Neural cell (in vitro differentiated cells): ENCODE results near the gene GCLM. TPM values are rescaled to one million over a fixed set of nuclear protein-coding genes. Genes with fewer than 3 reads are reported as not detected.

Experiments used
- H2AFZ ChIP-seq: fragments of 200-600, 300-800 bp; sonication (generic), shearing (Covaris generic); 2 replicates; pipeline ENCODE4 v1.6.0; 2014; ENCODE audit warnings: low read depth, mild to moderate bottlenecking, antibody characterized with exemption, low read length, moderate library complexity
- H3F3A ChIP-seq: fragments of 200-600 bp; shearing (Covaris generic); 2 replicates; pipeline ENCODE4 v1.6.1; 2016; ENCODE audit warnings: mild to moderate bottlenecking, moderate library complexity, mixed read lengths, antibody characterized with exemption, low read length; ENCODE audit not compliant: insufficient read depth, poor library complexity, severe bottlenecking
- H3K27ac ChIP-seq: fragments of 200-600, 300-800 bp; sonication (generic), shearing (Covaris generic); 2 replicates; pipeline ENCODE4 v1.5.1; 2014; ENCODE audit warnings: mild to moderate bottlenecking, low read length, moderate library complexity
- H3K27me3 ChIP-seq: fragments of 300-800, 200-600 bp; sonication (generic), shearing (Covaris generic); 2 replicates; pipeline ENCODE4 v1.6.0; 2014; ENCODE audit warnings: mild to moderate bottlenecking, low read depth, low read length, moderate library complexity; ENCODE audit not compliant: insufficient read depth
- H3K36me3 ChIP-seq: fragments of 300-800, 200-600 bp; sonication (generic), shearing (Covaris generic); 2 replicates; pipeline ENCODE4 v1.5.1; 2014; ENCODE audit warnings: mild to moderate bottlenecking, antibody characterized with exemption, low read length, moderate library complexity; ENCODE audit not compliant: insufficient read depth
- H3K4me2 ChIP-seq: fragments of 300-800, 200-600 bp; sonication (generic), shearing (Covaris generic); 2 replicates; pipeline ENCODE4 v1.6.0; 2014; ENCODE audit warnings: mild to moderate bottlenecking, low read length
- H3K4me3 ChIP-seq: fragments of 300-800, 200-600 bp; sonication (generic), shearing (Covaris generic); 2 replicates; pipeline ENCODE4 v1.5.1; 2014; ENCODE audit warnings: mild to moderate bottlenecking, low read length, moderate library complexity
- H3K79me2 ChIP-seq: fragments of 200-600 bp; shearing (Covaris generic); replicated peaks from 2 replicates; pipeline ENCODE4 v1.6.0; 2014; ENCODE audit warnings: mild to moderate bottlenecking, low read length, moderate library complexity; ENCODE audit not compliant: insufficient read depth
- H3K9ac ChIP-seq: fragments of 300-800, 200-600 bp; sonication (generic), shearing (Covaris generic); 2 replicates; pipeline ENCODE4 v1.6.1; 2016; ENCODE audit warnings: mild to moderate bottlenecking, low read length, mixed read lengths
- H3K9me2 ChIP-seq: fragments of 200-600 bp; shearing (Covaris generic); 2 replicates; pipeline ENCODE4 v1.6.1; 2016; ENCODE audit warnings: mild to moderate bottlenecking, low read length, mixed read lengths; ENCODE audit not compliant: insufficient read depth
- H3K9me3 ChIP-seq: fragments of 200-600, 300-800 bp; sonication (generic), shearing (Covaris generic); 2 replicates; pipeline ENCODE4 v1.6.1; 2016; ENCODE audit warnings: mild to moderate bottlenecking, mixed run types, low read length, moderate library complexity, mixed read lengths
- H4K20me1 ChIP-seq: fragments of 200-600 bp; shearing (Covaris generic); 2 replicates; pipeline ENCODE4 v1.6.1; 2016; ENCODE audit warnings: mild to moderate bottlenecking, mixed run types; ENCODE audit not compliant: insufficient read depth
- EP300 ChIP-seq: fragments of 450-650 bp; conservative IDR thresholded peaks from 2 replicates; pipeline ENCODE4 v1.6.1; 2014; ENCODE audit warnings: antibody characterized with exemption, mild to moderate bottlenecking, moderate library complexity; ENCODE audit not compliant: poor library complexity, severe bottlenecking
- EZH2 ChIP-seq: fragments of 200-600, 300-800 bp; shearing (Covaris generic), sonication (generic); IDR thresholded peaks from 2 replicates; pipeline ENCODE4 v1.6.1; 2014; ENCODE audit warnings: antibody characterized with exemption, low read length, borderline replicate concordance, mild to moderate bottlenecking; ENCODE audit not compliant: insufficient read depth, poor library complexity, severe bottlenecking
- MXI1 ChIP-seq: fragments of 450-650 bp; conservative IDR thresholded peaks from 2 replicates; pipeline ENCODE4 v1.6.1; 2014; ENCODE audit warnings: antibody characterized with exemption, mild to moderate bottlenecking; ENCODE audit not compliant: poor library complexity, severe bottlenecking
- POLR2AphosphoS5 ChIP-seq: IDR thresholded peaks from 2 replicates; pipeline ENCODE4 v1.6.1; 2012
- RAD21 ChIP-seq: fragments of 450-650 bp; conservative IDR thresholded peaks from 2 replicates; pipeline ENCODE4 v1.6.1; 2014; ENCODE audit warnings: antibody characterized with exemption, mild to moderate bottlenecking, moderate library complexity
- SMC3 ChIP-seq: fragments of 450-650 bp; conservative IDR thresholded peaks from 2 replicates; pipeline ENCODE4 v1.6.1; 2014; ENCODE audit warnings: antibody characterized with exemption, mild to moderate bottlenecking, moderate library complexity; ENCODE audit not compliant: poor library complexity
- TAF1 ChIP-seq: IDR thresholded peaks from 2 replicates; pipeline ENCODE4 v1.6.1; 2012; ENCODE audit warnings: low read depth
- polyA plus RNA-seq: library from polyadenylated mRNA; depleted of rRNA; stranded (reverse); fragments of >200 nt; gene quantifications from 2 replicates; pipeline ENCODE4 v1.2.3, GENCODE V29; 2014
- TF ChIP-seq, protein P1 (sequence below): IDR thresholded peaks from 2 replicates; pipeline ENCODE4 v1.6.1; 2012; ENCODE audit warnings: borderline replicate concordance
- TF ChIP-seq, protein P2 (sequence below): fragments of 450-650 bp; IDR thresholded peaks from 2 replicates; pipeline ENCODE4 v1.5.1; 2014; ENCODE audit warnings: antibody characterized with exemption, mild to moderate bottlenecking, moderate library complexity; ENCODE audit not compliant: poor library complexity, severe bottlenecking

The GCLM gene
- polyA plus RNA-seq, 1 donor from 2014 or later, result 3.7 TPM

DNA sequence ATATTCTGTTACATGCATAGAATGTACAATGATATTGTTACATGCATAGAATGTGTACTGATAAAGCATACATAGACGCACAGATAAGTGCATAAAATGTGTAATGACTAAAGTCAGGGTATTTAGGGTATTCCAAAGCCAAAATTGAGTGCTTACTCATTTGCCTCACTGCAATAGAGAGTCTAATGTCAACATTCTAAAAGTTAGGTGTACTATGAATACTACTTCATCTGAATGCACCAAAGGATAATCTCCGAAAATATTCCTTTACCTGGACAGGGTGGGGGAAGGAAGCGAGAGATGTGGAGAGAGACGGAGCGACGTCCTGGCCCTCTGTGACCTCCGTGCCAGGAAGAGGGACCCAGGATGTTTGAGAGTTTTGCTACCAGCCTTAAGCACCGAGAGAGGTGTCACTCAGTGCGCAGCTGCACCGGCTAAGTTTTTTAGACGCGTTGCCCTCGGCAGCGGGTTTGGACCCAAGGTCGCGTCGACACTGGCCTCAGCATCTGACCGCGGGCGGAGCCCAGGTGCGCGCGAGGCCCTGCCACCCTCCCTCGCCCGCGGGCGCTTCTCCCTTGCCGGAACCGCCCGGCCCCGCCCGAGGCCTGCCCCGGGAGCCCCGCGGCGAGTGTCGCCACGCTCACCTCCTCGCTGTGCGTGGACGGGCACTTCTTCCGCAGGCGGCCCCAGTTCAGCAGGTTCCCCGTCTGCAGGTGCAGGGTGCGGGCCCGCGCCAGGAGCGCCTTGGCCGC, 660 bp downstream of the GCLM start:
- Histone ChIP-seq H3K79me2 (peaks cover 9% of the 10 kb centered on the region), H3F3A (no peaks in the 10 kb centered on the region), H3K9ac (peak overlapping the region; percentile 70), H3K9me2 (no peaks in the 10 kb centered on the region), H3K4me2 (peak overlapping the region; percentile 82), H2AFZ (no peak overlapping the region), H3K9me3 (no peaks in the 10 kb centered on the region), H3K36me3 (no peaks in the 10 kb centered on the region), H4K20me1 (no peaks in the 10 kb centered on the region), H3K27me3 (no peaks in the 10 kb centered on the region), H3K27ac (no peak overlapping the region), H3K4me3 (peak overlapping the region; percentile 90)
- TF ChIP-seq EZH2 (no peak), MXI1 (no peak), EP300 (no peak), SMC3 (no peak), RAD21 (no peak), POLR2AphosphoS5 (no peak), TAF1 (no peak)
- TF ChIP-seq, protein P1, sequence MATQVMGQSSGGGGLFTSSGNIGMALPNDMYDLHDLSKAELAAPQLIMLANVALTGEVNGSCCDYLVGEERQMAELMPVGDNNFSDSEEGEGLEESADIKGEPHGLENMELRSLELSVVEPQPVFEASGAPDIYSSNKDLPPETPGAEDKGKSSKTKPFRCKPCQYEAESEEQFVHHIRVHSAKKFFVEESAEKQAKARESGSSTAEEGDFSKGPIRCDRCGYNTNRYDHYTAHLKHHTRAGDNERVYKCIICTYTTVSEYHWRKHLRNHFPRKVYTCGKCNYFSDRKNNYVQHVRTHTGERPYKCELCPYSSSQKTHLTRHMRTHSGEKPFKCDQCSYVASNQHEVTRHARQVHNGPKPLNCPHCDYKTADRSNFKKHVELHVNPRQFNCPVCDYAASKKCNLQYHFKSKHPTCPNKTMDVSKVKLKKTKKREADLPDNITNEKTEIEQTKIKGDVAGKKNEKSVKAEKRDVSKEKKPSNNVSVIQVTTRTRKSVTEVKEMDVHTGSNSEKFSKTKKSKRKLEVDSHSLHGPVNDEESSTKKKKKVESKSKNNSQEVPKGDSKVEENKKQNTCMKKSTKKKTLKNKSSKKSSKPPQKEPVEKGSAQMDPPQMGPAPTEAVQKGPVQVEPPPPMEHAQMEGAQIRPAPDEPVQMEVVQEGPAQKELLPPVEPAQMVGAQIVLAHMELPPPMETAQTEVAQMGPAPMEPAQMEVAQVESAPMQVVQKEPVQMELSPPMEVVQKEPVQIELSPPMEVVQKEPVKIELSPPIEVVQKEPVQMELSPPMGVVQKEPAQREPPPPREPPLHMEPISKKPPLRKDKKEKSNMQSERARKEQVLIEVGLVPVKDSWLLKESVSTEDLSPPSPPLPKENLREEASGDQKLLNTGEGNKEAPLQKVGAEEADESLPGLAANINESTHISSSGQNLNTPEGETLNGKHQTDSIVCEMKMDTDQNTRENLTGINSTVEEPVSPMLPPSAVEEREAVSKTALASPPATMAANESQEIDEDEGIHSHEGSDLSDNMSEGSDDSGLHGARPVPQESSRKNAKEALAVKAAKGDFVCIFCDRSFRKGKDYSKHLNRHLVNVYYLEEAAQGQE, result no peak
- TF ChIP-seq, protein P2, sequence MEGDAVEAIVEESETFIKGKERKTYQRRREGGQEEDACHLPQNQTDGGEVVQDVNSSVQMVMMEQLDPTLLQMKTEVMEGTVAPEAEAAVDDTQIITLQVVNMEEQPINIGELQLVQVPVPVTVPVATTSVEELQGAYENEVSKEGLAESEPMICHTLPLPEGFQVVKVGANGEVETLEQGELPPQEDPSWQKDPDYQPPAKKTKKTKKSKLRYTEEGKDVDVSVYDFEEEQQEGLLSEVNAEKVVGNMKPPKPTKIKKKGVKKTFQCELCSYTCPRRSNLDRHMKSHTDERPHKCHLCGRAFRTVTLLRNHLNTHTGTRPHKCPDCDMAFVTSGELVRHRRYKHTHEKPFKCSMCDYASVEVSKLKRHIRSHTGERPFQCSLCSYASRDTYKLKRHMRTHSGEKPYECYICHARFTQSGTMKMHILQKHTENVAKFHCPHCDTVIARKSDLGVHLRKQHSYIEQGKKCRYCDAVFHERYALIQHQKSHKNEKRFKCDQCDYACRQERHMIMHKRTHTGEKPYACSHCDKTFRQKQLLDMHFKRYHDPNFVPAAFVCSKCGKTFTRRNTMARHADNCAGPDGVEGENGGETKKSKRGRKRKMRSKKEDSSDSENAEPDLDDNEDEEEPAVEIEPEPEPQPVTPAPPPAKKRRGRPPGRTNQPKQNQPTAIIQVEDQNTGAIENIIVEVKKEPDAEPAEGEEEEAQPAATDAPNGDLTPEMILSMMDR, result no peak

DNA sequence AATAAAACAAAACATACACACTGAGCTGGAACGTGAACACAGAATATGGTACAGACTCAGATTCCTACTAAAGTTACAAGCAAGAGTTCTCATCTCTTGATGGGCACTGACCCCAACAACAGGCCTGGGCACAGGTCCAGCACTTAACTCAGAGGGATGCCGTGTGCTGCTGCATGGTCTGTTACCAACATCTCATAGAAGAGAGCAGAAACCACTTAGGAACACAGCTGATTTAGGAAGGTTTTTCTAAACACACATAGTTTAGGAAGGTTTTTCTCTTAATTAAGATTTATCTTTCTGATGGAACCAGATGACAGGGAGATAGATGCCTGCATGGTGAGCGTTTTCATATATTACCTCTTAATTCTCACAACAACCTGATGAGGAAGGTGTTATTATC, 1.5 kb downstream of the GCLM start:
- Histone ChIP-seq H3K27me3 (no peaks in the 10 kb centered on the region), H2AFZ (no peak overlapping the region), H3K9ac (no peak overlapping the region), H3K4me3 (peak overlapping the region; percentile 90), H3F3A (no peaks in the 10 kb centered on the region), H4K20me1 (no peaks in the 10 kb centered on the region), H3K9me3 (no peaks in the 10 kb centered on the region), H3K9me2 (no peaks in the 10 kb centered on the region), H3K4me2 (peak overlapping the region; percentile 82), H3K27ac (no peak overlapping the region), H3K36me3 (no peaks in the 10 kb centered on the region), H3K79me2 (peaks cover 9% of the 10 kb centered on the region)
- TF ChIP-seq EZH2 (no peak), MXI1 (no peak)
